A172 (cell line): ENCODE measurements around the gene ZNF410. TPM values are rescaled to one million over a fixed set of nuclear protein-coding genes. Genes with fewer than 3 reads are reported as not detected.

Experiments used
- DNase-seq: peaks from one replicate; pipeline ENCODE4 v3.0.0-alpha.2; 2015; ENCODE audit warnings: low spot score
- total RNA-seq: library from RNA; depleted of rRNA; stranded (reverse); fragments of >200 nt; shearing (Covaris generic); gene quantifications from 2 replicates; pipeline ENCODE4 v1.2.3, GENCODE V29; 2014; rRNA removed

ZNF410 gene
- total RNA-seq, 1 experiment from 2014 or later = 46.6 TPM

- DNase-seq = peak; percentile 90
These were observed 63.4 kb downstream of the ZNF410 start, which contains the start of the genes COQ6 and FAM161B for GRCh38 chr14:73949752-73950734. TSS of gene COQ6 (plus strand) at chr14:73950302. CDS start at chr14:73950333, 31 bp downstream. TSS of gene FAM161B (minus strand) at chr14:73950094. CDS start at chr14:73950026, 68 bp downstream.

- DNase-seq = no peak
These were observed 67.1 kb downstream of the ZNF410 start for GRCh38 chr14:73953731-73954130.

- DNase-seq = no peak
These were observed 69.0 kb downstream of the ZNF410 start for GRCh38 chr14:73955674-73956073.

GRCh38 chr14:73958591-73958990 is 71.9 kb downstream of the ZNF410 start:
- no peak for DNase-seq

GRCh38 chr14:73961192-73961591 is 74.5 kb downstream of the ZNF410 start:
- DNase-seq = no peak

- no peak for DNase-seq
These were observed 78.6 kb downstream of the ZNF410 start for GRCh38 chr14:73965216-73965615.

GRCh38 chr14:73968885-73969284 is 82.2 kb downstream of the ZNF410 start:
- no peak for DNase-seq

GRCh38 chr14:73973497-73973896 is 86.8 kb downstream of the ZNF410 start:
- DNase-seq = no peak

GRCh38 chr14:73976125-73976524 is 89.5 kb downstream of the ZNF410 start:
- DNase-seq = no peak

- no peak for DNase-seq
These were observed 91.2 kb downstream of the ZNF410 start for GRCh38 chr14:73977896-73978295.

Other genes starting within 250 kb of the ZNF410 start
- 28.0 and 40.5 TPM in 2 replicates for gene DNAL1, start 241.9 kb upstream of the ZNF410 start, total RNA-seq
- gene PNMA1, start 172.5 kb upstream of the ZNF410 start, total RNA-seq = 35.1 and 36.0 TPM in 2 replicates
- gene PTGR2, start 35.0 kb upstream of the ZNF410 start, total RNA-seq = 6.1 and 6.2 TPM in 2 replicates
- gene FAM161B, start 63.2 kb downstream of the ZNF410 start, total RNA-seq = 1.5 and 2.7 TPM in 2 replicates
- 19.0 and 19.9 TPM in 2 replicates for gene COQ6, start 63.4 kb downstream of the ZNF410 start, total RNA-seq
- gene ENTPD5, start 132.4 kb downstream of the ZNF410 start, total RNA-seq = 4.7 and 4.8 TPM in 2 replicates
- 4.8 and 8.5 TPM in 2 replicates for gene BBOF1, start 132.5 kb downstream of the ZNF410 start, total RNA-seq
- gene ALDH6A1, start 197.6 kb downstream of the ZNF410 start, total RNA-seq = 5.0 and 5.2 TPM in 2 replicates
- 7.2 and 7.6 TPM in 2 replicates for gene LIN52, start 198.1 kb downstream of the ZNF410 start, total RNA-seq